DOHH2 (cell line): ENCODE data around the gene BRINP1.

Experiments
- H3F3A ChIP-seq: fragments of 200-600 bp; sonication (generic), shearing (Covaris generic); 2 replicates; pipeline ENCODE4 v1.6.0; 2016; ENCODE audit warnings: antibody characterized with exemption, mild to moderate bottlenecking; ENCODE audit not compliant: control insufficient read depth, insufficient read depth
- H3K27ac ChIP-seq: fragments of 200-600 bp; sonication (generic); 2 replicates; pipeline ENCODE4 v1.5.1; 2014; ENCODE audit warnings: low read depth, mild to moderate bottlenecking, low read length, moderate library complexity
- H3K27me3 ChIP-seq: fragments of 200-600 bp; sonication (generic); 2 replicates; pipeline ENCODE4 v1.6.1; 2014; ENCODE audit warnings: mild to moderate bottlenecking, low read length, mixed read lengths; ENCODE audit not compliant: control insufficient read depth
- H3K36me3 ChIP-seq: fragments of 200-600 bp; sonication (generic); 2 replicates; pipeline ENCODE4 v1.6.1; 2014; ENCODE audit warnings: mild to moderate bottlenecking, low read length, moderate library complexity, mixed read lengths; ENCODE audit not compliant: control insufficient read depth
- H3K4me1 ChIP-seq: fragments of 200-600 bp; sonication (generic); 2 replicates; pipeline ENCODE4 v1.6.1; 2014; ENCODE audit warnings: mild to moderate bottlenecking, low read length, mixed read lengths; ENCODE audit not compliant: control insufficient read depth
- H3K4me2 ChIP-seq: fragments of 200-600 bp; sonication (generic); 2 replicates; pipeline ENCODE4 v1.6.0; 2014; ENCODE audit warnings: mild to moderate bottlenecking, low read length, moderate library complexity
- H3K4me3 ChIP-seq: fragments of 200-600 bp; sonication (generic); 2 replicates; pipeline ENCODE4 v1.5.1; 2014; ENCODE audit warnings: mild to moderate bottlenecking, low read length, mixed read lengths
- H3K79me2 ChIP-seq: fragments of 200-600 bp; sonication (generic); 2 replicates; pipeline ENCODE4 v1.6.1; 2014; ENCODE audit warnings: mild to moderate bottlenecking, low read length, mixed read lengths; ENCODE audit not compliant: control insufficient read depth
- H3K9me2 ChIP-seq: fragments of 200-600 bp; sonication (generic); replicated peaks from 2 replicates; pipeline ENCODE4 v1.6.1; 2014; ENCODE audit warnings: mild to moderate bottlenecking, low read length, mixed read lengths; ENCODE audit not compliant: control insufficient read depth
- H3K9me3 ChIP-seq: fragments of 200-600 bp; sonication (generic); 2 replicates; pipeline ENCODE4 v1.6.1; 2014; ENCODE audit warnings: antibody characterized with exemption, low read length, mixed read lengths; ENCODE audit not compliant: control insufficient read depth, insufficient read depth
- H4K20me1 ChIP-seq: fragments of 200-600 bp; sonication (generic); 2 replicates; pipeline ENCODE4 v1.6.0; 2014; ENCODE audit warnings: low read depth, mild to moderate bottlenecking, antibody characterized with exemption, low read length, moderate library complexity; ENCODE audit not compliant: control insufficient read depth, insufficient read depth
- CTCF ChIP-seq: fragments of 200-600 bp; sonication (generic); IDR thresholded peaks from one replicate; pipeline ENCODE4 v1.5.1; 2014; ENCODE audit warnings: antibody characterized with exemption, mild to moderate bottlenecking, low read depth, low read length; ENCODE audit not compliant: poor library complexity, severe bottlenecking
- EZH2phosphoT487 ChIP-seq: fragments of 200-600 bp; sonication (generic); IDR thresholded peaks from 2 replicates; pipeline ENCODE4 v1.6.1; 2017; ENCODE audit warnings: borderline replicate concordance, mild to moderate bottlenecking, antibody characterized with exemption, low read length, moderate library complexity, mixed read lengths

The BRINP1 gene

GRCh38 chr9:119349351-119349825, 19.8 kb downstream of the BRINP1 start:
- Histone ChIP-seq H3K79me2 (no peaks in the 10 kb centered on the region), H3K9me2 (no peaks in the 10 kb centered on the region), H3K27me3 (0 out of 2 replicates have a peak, but pooled peaks cover 4% of the 10 kb centered on the region), H3K9me3 (no peaks in the 10 kb centered on the region), H4K20me1 (no peaks in the 10 kb centered on the region), H3K27ac (no peak overlapping the region), H3F3A (no peaks in the 10 kb centered on the region), H3K36me3 (no peaks in the 10 kb centered on the region), H3K4me1 (peaks cover 3% of the 10 kb centered on the region; the same call in 1 of the 2 replicates), H3K4me2 (no peak overlapping the region), H3K4me3 (no peak overlapping the region)
- no peak for TF ChIP-seq EZH2phosphoT487
- TF ChIP-seq CTCF: no peak

DNA sequence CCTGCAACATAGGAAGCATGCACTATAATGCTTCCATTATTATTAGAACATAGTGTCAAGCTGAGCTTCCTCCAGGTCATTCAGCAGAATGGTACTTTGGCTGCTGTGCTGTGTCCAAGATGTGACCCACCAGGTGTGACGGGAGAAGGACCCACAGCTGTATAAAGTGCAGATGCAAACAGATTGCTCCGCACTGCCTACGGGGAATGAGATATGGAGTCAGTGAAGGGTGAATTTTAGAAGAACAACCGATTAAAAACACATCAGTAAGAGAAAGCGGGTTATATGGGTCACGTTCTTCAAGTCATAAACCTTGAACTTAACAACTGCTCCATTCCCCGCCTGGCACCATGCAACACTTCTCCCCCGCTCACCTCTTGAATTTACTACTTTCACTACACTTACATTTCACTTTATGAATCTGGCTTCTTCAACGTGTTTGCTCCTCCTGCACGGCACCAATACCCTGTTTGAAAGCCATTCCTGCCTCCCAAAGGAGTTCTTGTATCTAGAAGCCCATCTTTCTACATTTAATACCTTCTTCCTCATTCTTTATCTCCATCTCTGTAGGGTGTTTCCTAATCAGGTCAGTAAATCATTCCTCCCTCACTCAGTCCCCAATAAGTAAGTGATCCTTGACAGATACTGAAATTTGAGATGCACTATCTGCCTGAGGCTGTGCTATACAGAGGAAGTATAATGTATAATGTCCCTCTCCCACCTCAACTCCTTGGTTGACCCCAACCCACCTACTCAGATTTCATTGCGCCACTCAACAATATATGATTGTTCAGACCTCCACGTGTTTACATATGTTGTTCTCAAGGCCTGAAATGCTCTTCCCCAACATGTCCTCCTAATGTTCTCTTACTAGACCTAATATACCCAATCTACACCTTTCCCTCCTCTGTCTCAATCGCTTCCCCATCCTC, 25.9 kb downstream of the BRINP1 start:
- Histone ChIP-seq H3K36me3 (no peaks in the 10 kb centered on the region), H3K9me2 (no peaks in the 10 kb centered on the region), H3K4me1 (no peaks in the 10 kb centered on the region), H3K9me3 (no peaks in the 10 kb centered on the region), H3K4me2 (no peak overlapping the region), H3K27ac (no peak overlapping the region), H3K27me3 (0 out of 2 replicates have a peak, but pooled peaks cover 3% of the 10 kb centered on the region), H3K79me2 (no peaks in the 10 kb centered on the region), H3F3A (no peaks in the 10 kb centered on the region), H4K20me1 (no peaks in the 10 kb centered on the region), H3K4me3 (no peak overlapping the region)
- no peak for TF ChIP-seq CTCF

DNA sequence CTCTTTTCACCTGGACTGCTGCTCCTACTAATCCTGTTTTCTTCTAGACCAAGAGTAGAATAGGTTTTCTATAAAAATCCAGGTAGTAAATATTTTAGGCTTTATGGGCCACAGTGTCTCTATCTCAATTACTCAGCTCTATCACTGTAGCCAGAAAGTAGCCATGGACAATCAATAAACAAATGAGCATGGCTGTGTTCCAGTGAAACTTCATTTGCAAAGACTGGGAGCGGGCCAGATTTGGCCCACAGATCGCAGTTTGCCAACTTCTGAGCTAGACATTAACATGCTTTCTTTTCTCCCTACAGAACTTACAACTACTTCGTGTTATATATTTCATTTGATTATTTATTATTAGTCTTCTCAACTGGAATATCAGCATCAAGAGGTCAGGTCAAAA, 30.2 kb downstream of the BRINP1 start:
- no peak for TF ChIP-seq CTCF
- TF ChIP-seq EZH2phosphoT487: no peak
- no peaks in the 10 kb centered on the region for H3K4me1 ChIP-seq
- H3K9me3 ChIP-seq: no peaks in the 10 kb centered on the region
- H3K27ac ChIP-seq: no peak overlapping the region
- no peaks in the 10 kb centered on the region for H3K9me2 ChIP-seq
- no peak overlapping the region for H3K4me2 ChIP-seq
- no peaks in the 10 kb centered on the region for H3K27me3 ChIP-seq
- H3F3A ChIP-seq: no peaks in the 10 kb centered on the region
- H3K4me3 ChIP-seq: no peak overlapping the region
- no peaks in the 10 kb centered on the region for H3K79me2 ChIP-seq
- no peaks in the 10 kb centered on the region for H4K20me1 ChIP-seq
- no peaks in the 10 kb centered on the region for H3K36me3 ChIP-seq
